ENCODE results near the gene FAM107B.

The FAM107B gene

GRCh38 chr10:14617852-14618251 is 156.8 kb downstream of the FAM107B start:
- DNase-seq = no peak

DNA sequence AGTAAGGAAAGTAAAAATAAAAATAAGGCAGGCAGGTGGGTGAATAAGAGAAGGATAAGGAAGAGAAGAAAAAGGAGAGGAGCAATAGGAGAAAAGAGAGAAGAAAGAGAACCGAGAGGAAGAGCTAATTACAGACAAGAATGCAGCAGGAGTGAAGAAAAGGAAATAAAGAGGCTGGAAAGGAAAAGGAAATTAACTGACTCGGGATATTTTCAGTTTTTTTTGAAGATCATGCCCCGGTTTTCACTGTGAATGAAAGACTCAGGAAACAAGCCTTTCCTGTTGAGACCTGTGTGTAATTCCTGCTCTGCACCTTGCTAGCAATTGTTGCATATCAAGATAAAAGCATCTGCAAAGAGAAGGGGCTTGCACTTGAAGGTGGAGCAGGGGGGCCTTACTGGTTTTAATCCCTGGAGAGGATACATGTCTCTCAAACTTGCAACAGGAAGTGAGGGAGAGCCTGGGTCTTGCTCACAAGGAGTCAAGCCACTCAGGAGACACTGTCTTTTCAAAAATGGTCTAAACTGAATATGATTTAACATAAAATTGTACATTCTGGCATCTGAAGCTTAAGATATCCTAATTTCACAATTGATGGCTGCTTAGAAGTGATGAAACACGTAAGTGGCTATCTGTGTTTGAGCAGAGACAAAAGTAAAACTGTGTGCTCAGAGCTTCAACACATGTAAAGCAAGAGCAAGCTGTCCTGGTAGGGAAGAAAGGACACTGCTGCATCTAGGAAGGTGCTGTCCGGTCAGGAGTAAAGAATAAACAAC is 157.6 kb downstream of the FAM107B start:
- DNase-seq = no peak

DNA sequence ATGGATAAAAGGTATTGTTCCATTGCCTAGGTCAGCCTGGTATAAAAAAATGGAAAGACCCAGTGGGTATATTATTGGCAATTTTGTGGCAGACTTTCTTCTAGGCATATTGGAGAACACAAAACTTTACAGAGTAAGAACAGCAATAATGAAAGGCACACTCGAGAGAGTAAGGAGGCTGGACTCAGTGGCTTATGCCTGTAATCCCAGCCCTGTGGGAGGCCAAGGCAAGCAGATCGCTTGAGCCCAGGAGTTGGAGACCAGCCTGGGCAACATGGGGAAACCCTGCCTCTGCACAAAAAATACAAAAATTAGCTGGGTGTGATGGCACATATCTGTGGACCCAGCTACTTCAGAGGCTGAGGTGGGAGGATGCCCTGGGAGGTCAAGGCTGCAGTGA is 158.2 kb downstream of the FAM107B start:
- no peak for DNase-seq

DNA sequence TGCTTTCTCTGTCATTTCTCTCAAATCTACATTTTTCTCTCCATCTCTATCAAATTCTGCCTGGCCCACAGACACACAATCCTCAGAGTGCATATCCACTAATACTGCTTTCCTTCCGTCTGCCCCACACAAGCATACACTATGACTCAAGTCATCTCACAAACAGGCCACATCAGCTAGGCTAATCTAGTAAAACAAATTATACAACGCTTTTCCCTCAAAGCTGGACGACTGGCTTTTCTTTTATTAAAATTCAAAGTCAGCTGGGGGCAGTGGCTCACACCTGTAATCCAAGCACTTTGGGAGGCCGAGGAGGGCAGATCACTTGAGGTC is 161.1 kb downstream of the FAM107B start:
- no peak for DNase-seq

GRCh38 chr10:14612873-14613587 is 161.7 kb downstream of the FAM107B start:
- no peak for DNase-seq

GRCh38 chr10:14611968-14612693 is 162.6 kb downstream of the FAM107B start:
- no peak for DNase-seq

DNA sequence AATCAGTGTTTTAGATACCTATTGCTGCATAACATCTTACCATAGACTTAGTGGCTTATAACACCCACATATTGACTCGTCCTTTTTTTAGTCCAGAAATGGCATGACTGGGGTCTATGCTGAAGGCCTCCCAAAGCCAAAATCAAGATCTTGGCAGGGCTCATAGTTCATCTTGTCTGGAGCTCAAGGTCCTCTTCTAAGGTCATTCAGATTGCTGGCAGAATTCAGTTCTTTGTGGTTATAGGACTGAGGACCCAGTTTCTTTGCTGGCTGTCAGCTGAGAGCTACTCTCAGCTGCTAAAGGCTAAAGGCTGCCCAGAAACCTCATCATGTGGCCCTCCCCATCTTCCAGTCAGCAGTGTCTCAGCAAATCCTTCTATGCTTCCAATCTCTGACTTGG is 165.5 kb downstream of the FAM107B start:
- DNase-seq = no peak

- peak; percentile 21 for DNase-seq
Measured at GRCh38 chr10:14608381-14609001, 166.2 kb downstream of the FAM107B start.

DNA sequence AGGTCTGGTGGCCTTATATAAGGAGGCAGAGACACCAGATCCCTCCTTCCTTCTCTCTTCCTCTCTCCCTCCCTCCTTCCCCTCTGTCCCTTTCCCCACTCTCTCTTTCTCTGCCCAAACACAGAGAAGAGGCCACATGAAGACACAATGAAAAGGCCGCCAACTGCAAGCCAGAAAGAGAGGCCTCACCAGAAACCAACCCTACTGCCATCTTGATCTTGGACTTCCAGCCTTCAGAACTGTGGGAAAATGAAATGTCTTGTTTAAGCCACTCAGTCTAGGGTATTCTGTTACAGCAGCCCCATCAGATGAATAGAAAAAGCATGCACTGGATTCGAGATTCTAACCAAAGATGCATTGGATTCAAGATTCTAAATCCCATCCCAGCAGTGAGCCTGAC is 168.1 kb downstream of the FAM107B start:
- DNase-seq = no peak

DNA sequence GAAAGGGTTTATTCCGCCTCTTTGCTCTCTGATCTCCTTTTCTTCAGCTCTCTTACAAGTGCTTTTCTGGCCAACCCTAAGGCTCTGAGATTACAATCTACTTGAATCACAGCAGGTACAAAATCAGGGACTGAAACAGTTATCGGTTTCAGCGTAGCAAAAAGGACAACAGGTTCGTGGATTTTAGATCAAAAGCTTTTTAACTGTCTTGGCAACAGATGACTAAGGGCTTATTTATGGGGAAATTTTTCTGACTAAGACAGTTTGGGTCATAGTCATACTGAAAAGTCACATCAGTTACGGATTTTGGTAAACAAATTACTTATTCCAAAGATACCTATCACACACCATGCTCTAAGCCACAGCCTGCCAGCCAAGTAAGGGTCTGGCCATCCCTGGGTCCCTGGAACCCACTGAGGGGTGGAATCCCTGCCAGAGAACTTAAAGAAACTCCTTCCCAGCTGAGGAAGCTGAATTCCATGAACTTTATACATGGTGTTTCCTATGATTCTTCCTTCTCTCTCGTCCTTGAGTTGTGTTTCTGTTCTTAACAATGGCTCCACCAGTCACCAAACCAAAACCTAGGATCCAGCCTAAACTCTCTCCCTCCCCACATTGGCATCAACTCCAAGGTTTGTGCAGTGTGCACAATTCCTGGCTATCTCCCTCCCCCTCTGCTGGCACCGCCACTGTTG is 169.3 kb downstream of the FAM107B start:
- DNase-seq = peak; percentile 79

- DNase-seq = peak; percentile 76
Measured at GRCh38 chr10:14604181-14605142, 170.2 kb downstream of the FAM107B start.

DNA sequence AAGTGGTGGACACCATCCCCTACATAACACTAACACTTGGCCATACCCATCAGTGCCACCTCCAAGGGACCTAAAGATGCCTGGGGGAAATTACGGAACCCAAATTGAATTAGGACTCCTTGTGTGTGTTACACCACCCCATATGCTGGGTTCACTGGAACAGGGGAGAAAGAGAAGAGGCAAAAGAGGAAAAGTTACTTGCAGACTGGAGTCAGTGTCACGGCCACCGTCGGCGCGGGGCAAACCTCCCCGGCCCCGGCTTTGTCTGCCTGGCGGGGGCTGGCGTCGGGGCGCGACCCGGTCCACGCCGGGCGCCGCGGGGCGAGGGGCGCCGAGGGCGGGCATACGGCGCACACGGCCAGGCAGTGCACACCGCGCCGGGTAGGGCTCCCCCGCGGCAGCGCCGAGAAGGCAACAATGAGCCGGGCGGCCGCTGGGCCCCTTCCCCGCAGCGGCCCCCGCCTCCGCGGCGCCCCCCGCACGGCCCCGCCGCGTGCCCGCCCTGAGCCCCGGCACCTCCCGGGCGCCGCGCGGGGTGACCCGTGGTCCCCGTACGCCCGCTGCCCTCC is 171.1 kb downstream of the FAM107B start:
- DNase-seq = peak; percentile 48

GRCh38 chr10:14602807-14603533 is 171.7 kb downstream of the FAM107B start:
- DNase-seq = peak; percentile 47

- peak; percentile 81 for DNase-seq
Measured at GRCh38 chr10:14601872-14602725, 172.6 kb downstream of the FAM107B start.

DNA sequence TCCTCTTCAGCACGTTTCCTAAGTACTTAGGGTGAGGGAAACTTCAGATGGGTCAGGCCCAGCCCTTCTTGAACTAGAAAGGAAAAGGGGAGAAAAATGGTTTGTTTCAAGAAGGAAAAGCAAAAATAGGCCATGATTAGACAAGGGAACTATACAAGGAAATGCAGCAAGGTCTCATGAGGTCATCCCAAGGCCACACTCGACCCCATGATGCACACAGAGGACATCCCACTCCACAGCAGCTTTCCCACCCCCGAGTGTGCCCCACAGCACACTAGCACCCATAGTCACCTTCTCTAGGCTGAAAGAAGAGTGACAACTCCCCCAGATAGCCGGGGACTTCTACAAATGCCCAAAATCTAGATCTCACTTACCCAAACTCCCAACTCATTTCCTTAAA is 173.4 kb downstream of the FAM107B start:
- DNase-seq = peak; percentile 17

DNA sequence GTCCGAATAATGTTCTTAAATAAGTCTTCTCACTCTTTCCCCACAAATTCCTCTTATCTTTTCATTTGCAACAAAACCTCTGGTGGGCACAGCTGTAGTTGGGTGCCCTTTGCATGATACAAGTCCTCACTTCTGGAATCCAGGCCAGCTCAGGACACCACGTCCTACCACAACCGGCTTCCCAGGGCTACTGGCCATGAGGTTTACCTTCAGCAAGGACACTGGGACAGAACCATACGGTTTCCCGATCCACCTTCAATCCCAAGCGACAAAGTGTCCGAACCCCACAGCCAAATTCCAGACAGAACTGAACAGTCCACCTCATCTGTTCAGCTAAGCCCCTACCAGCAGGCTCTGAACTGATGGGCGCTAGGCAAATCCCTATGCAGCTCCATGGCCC is 174.6 kb downstream of the FAM107B start:
- peak; percentile 16 for DNase-seq

- DNase-seq = peak; percentile 52
Measured at GRCh38 chr10:14598809-14599764, 175.6 kb downstream of the FAM107B start.

- DNase-seq = peak; percentile 32
Measured at GRCh38 chr10:14595526-14596182, 179.0 kb downstream of the FAM107B start.
